ENCODE results near the gene GMCL2. TPM values are rescaled to one million over a fixed set of nuclear protein-coding genes. Genes with fewer than 3 reads are reported as not detected.

Gene GMCL2
- total RNA-seq, 6 experiments from 2014 or later: not detected

- ATAC-seq (peak; percentile 71 to 86 (median 80)), DNase-seq (peak in 2 of 3 donors; percentile 52 to 78)
- H3K9me3 ChIP-seq: no peaks in the 10 kb centered on the region
- H3K27ac ChIP-seq: no peak overlapping the region
- peaks cover 0 to 21% (median 5%) of the 10 kb centered on the region in 4 donors for H3K4me1 ChIP-seq
- H3K36me3 ChIP-seq: no peaks in the 10 kb centered on the region
- H3K27me3 ChIP-seq: no peaks in the 10 kb centered on the region
- no peak overlapping the region for H3K4me3 ChIP-seq
- no peak for TF ChIP-seq POLR2A (IDR thresholded peaks at IDR 0.05)
- TF ChIP-seq CTCF (IDR thresholded peaks at IDR 0.05): no peak
- intact Hi-C loops (cut with DNase I): no loop called here
- WGBS (ENCODE audit: insufficient coverage, low coverage, low lambda C conversion rate, missing lambda C conversion rate): 25% methylated on average over 2 of the region's 2 CpGs
Observed at GRCh38 chr5:178192244-178192643, 5.1 kb upstream of the GMCL2 start.

- no peak overlapping the region for H3K27ac ChIP-seq
- ATAC-seq: no peak
- 75% methylated on average over 4 of the region's 4 CpGs for WGBS (ENCODE audit: insufficient coverage, low coverage, low lambda C conversion rate, missing lambda C conversion rate)
- H3K4me1 ChIP-seq: peaks cover 0 to 21% (median 5%) of the 10 kb centered on the region in 4 donors
- no peaks in the 10 kb centered on the region for H3K27me3 ChIP-seq
- no peak for DNase-seq
- no peak overlapping the region for H3K4me3 ChIP-seq
- H3K36me3 ChIP-seq: no peaks in the 10 kb centered on the region
- TF ChIP-seq POLR2A (IDR thresholded peaks at IDR 0.05) (no peak), CTCF (IDR thresholded peaks at IDR 0.05) (no peak)
- intact Hi-C loops (cut with DNase I): no loop called here
- no peaks in the 10 kb centered on the region for H3K9me3 ChIP-seq
Observed at GRCh38 chr5:178191661-178192060, 4.5 kb upstream of the GMCL2 start.

- H3K9me3 ChIP-seq: no peaks in the 10 kb centered on the region
- DNase-seq (no peak), ATAC-seq (peak in 3 of 4 donors; percentile 7 to 39 (median 23))
- no peak overlapping the region for H3K4me3 ChIP-seq
- intact Hi-C loops (cut with DNase I): no loop called here
- H3K27me3 ChIP-seq: no peaks in the 10 kb centered on the region
- no peaks in the 10 kb centered on the region for H3K36me3 ChIP-seq
- H3K27ac ChIP-seq: no peak overlapping the region
- 0% methylated on average over 1 of the region's 2 CpGs for WGBS (ENCODE audit: insufficient coverage, low coverage, low lambda C conversion rate, missing lambda C conversion rate)
- peaks cover 0 to 9% (median 0%) of the 10 kb centered on the region in 4 donors for H3K4me1 ChIP-seq
- TF ChIP-seq POLR2A (IDR thresholded peaks at IDR 0.05): no peak
Observed at GRCh38 chr5:178189433-178189832, 2.3 kb upstream of the GMCL2 start.

GRCh38 chr5:178186427-178186826 is 744 bp downstream of the GMCL2 start:
- intact Hi-C loops (cut with DNase I): no loop called here
- TF ChIP-seq POLR2A (IDR thresholded peaks at IDR 0.05): no peak
- no peak for TF ChIP-seq CTCF (IDR thresholded peaks at IDR 0.05)
- Histone ChIP-seq H3K27me3 (no peaks in the 10 kb centered on the region), H3K9me3 (no peaks in the 10 kb centered on the region), H3K36me3 (no peaks in the 10 kb centered on the region), H3K4me3 (no peak overlapping the region), H3K27ac (no peak overlapping the region), H3K4me1 (no peaks in the 10 kb centered on the region)
- no peak for ATAC-seq
- DNase-seq: no peak
- 73% methylated on average over 6 of the region's 6 CpGs for WGBS (ENCODE audit: insufficient coverage, low coverage, low lambda C conversion rate, missing lambda C conversion rate)

GRCh38 chr5:178182158-178182876 is 4.9 kb downstream of the GMCL2 start:
- H3K27me3 ChIP-seq: no peaks in the 10 kb centered on the region
- DNase-seq (no peak), ATAC-seq (peak in 1 of 4 donors; percentile 19)
- H3K27ac ChIP-seq: no peak overlapping the region
- intact Hi-C loops (cut with DNase I): no loop called here
- no peaks in the 10 kb centered on the region for H3K9me3 ChIP-seq
- no peaks in the 10 kb centered on the region for H3K36me3 ChIP-seq
- H3K4me3 ChIP-seq: no peak overlapping the region
- H3K4me1 ChIP-seq: no peaks in the 10 kb centered on the region
- WGBS (ENCODE audit: insufficient coverage, low coverage, low lambda C conversion rate, missing lambda C conversion rate): 26% methylated on average over 3 of the region's 4 CpGs
- no peak for TF ChIP-seq CTCF (IDR thresholded peaks at IDR 0.05)
- TF ChIP-seq POLR2A (IDR thresholded peaks at IDR 0.05): no peak

Measured in right lobe of liver (tissue), 6 donors.